Effector memory CD4-positive, alpha-beta T cell (primary cell): Measurements from ENCODE around the gene CRYGN.

ENCODE experiments used
- DNase-seq, 3 donors: peaks; one replicate each; pipeline ENCODE4 v3.0.0-alpha.2; 2020
- H3K27ac ChIP-seq: 2 replicates; pipeline ENCODE4 v1.7.0; 2013; ENCODE audit warnings: mild to moderate bottlenecking, low read length, moderate library complexity; ENCODE audit not compliant: insufficient read depth, poor library complexity, severe bottlenecking
- H3K27me3 ChIP-seq: replicated peaks from 2 replicates; pipeline ENCODE4 v1.7.0; 2013; ENCODE audit warnings: mild to moderate bottlenecking, low read length; ENCODE audit not compliant: insufficient read depth, control insufficient read depth, poor library complexity, severe bottlenecking
- H3K36me3 ChIP-seq: 2 replicates; pipeline ENCODE4 v1.7.0; 2013; ENCODE audit warnings: mild to moderate bottlenecking, low read length, moderate library complexity; ENCODE audit not compliant: control insufficient read depth, insufficient read depth
- H3K4me1 ChIP-seq: 2 replicates; pipeline ENCODE4 v1.7.0; 2013; ENCODE audit warnings: low read length, mild to moderate bottlenecking; ENCODE audit not compliant: control insufficient read depth, insufficient read depth, poor library complexity, severe bottlenecking
- H3K4me3 ChIP-seq: 2 replicates; pipeline ENCODE4 v1.7.0; 2013; ENCODE audit warnings: low read length, low read depth, mild to moderate bottlenecking; ENCODE audit not compliant: insufficient read depth, poor library complexity, severe bottlenecking
- H3K9me3 ChIP-seq: 2 replicates; pipeline ENCODE4 v1.7.0; 2013; ENCODE audit warnings: mild to moderate bottlenecking, low read length, moderate library complexity; ENCODE audit not compliant: control insufficient read depth

The CRYGN gene

GRCh38 chr7:151477867-151478266 lies 37.9 kb upstream of the CRYGN start:
- no peak overlapping the region for H3K27ac ChIP-seq
- peaks cover 4% of the 10 kb centered on the region for H3K4me1 ChIP-seq
- DNase-seq, result no peak
- no peak overlapping the region for H3K4me3 ChIP-seq
- peaks cover 8% of the 10 kb centered on the region for H3K36me3 ChIP-seq
- H3K9me3 ChIP-seq, result no peaks in the 10 kb centered on the region
- H3K27me3 ChIP-seq, result no peaks in the 10 kb centered on the region

GRCh38 chr7:151472644-151473380 lies 32.9 kb upstream of the CRYGN start:
- no peaks in the 10 kb centered on the region for H3K27me3 ChIP-seq
- DNase-seq, result no peak
- no peaks in the 10 kb centered on the region for H3K9me3 ChIP-seq
- no peak overlapping the region for H3K27ac ChIP-seq
- peaks cover 24% of the 10 kb centered on the region for H3K36me3 ChIP-seq
- H3K4me3 ChIP-seq, result no peak overlapping the region
- H3K4me1 ChIP-seq, result peaks cover 22% of the 10 kb centered on the region

- H3K4me1 ChIP-seq, result peaks cover 22% of the 10 kb centered on the region
- no peak for DNase-seq
- H3K9me3 ChIP-seq, result no peaks in the 10 kb centered on the region
- no peak overlapping the region for H3K27ac ChIP-seq
- peaks cover 41% of the 10 kb centered on the region for H3K36me3 ChIP-seq
- no peaks in the 10 kb centered on the region for H3K27me3 ChIP-seq
- H3K4me3 ChIP-seq, result no peak overlapping the region
Observed at GRCh38 chr7:151470711-151471110, 30.8 kb upstream of the CRYGN start.

GRCh38 chr7:151469281-151469680 lies 29.3 kb upstream of the CRYGN start:
- no peak overlapping the region for H3K27ac ChIP-seq
- H3K36me3 ChIP-seq, result peaks cover 53% of the 10 kb centered on the region
- H3K4me1 ChIP-seq, result peaks cover 22% of the 10 kb centered on the region
- no peak for DNase-seq
- no peaks in the 10 kb centered on the region for H3K9me3 ChIP-seq
- no peaks in the 10 kb centered on the region for H3K27me3 ChIP-seq
- H3K4me3 ChIP-seq, result no peak overlapping the region

- Histone ChIP-seq H3K27ac (no peak overlapping the region), H3K4me3 (no peak overlapping the region), H3K27me3 (no peaks in the 10 kb centered on the region), H3K9me3 (no peaks in the 10 kb centered on the region), H3K4me1 (peaks cover 22% of the 10 kb centered on the region), H3K36me3 (peaks cover 50% of the 10 kb centered on the region)
- no peak for DNase-seq
Observed at GRCh38 chr7:151468217-151469018, 28.5 kb upstream of the CRYGN start.

- H3K27me3 ChIP-seq, result no peaks in the 10 kb centered on the region
- H3K36me3 ChIP-seq, result peaks cover 48% of the 10 kb centered on the region
Observed at GRCh38 chr7:151465169-151465568, 25.2 kb upstream of the CRYGN start.

GRCh38 chr7:151462306-151462779 lies 22.4 kb upstream of the CRYGN start:
- Histone ChIP-seq H3K4me1 (no peaks in the 10 kb centered on the region), H3K36me3 (peaks cover 25% of the 10 kb centered on the region), H3K27me3 (no peaks in the 10 kb centered on the region), H3K27ac (no peak overlapping the region), H3K9me3 (peaks cover 12% of the 10 kb centered on the region), H3K4me3 (no peak overlapping the region)
- no peak for DNase-seq

More at GRCh38 chr7:151465169-151465568, 25.2 kb upstream of the CRYGN start:
- Histone ChIP-seq H3K27ac (no peak overlapping the region), H3K4me1 (peaks cover 6% of the 10 kb centered on the region), H3K4me3 (no peak overlapping the region), H3K9me3 (peaks cover 12% of the 10 kb centered on the region)
- DNase-seq, result no peak

GRCh38 chr7:151461942-151462230 lies 21.9 kb upstream of the CRYGN start:
- H3K27me3 ChIP-seq, result no peaks in the 10 kb centered on the region

GRCh38 chr7:151461096-151461941 lies 21.4 kb upstream of the CRYGN start:
- H3K36me3 ChIP-seq, result peaks cover 18% of the 10 kb centered on the region
- no peak overlapping the region for H3K4me3 ChIP-seq
- H3K9me3 ChIP-seq, result peaks cover 12% of the 10 kb centered on the region
- H3K4me1 ChIP-seq, result no peaks in the 10 kb centered on the region
- no peak overlapping the region for H3K27ac ChIP-seq
- DNase-seq, result no peak
- H3K27me3 ChIP-seq, result no peaks in the 10 kb centered on the region

More at GRCh38 chr7:151461942-151462230, 21.9 kb upstream of the CRYGN start:
- H3K36me3 ChIP-seq, result peaks cover 20% of the 10 kb centered on the region
- no peak for DNase-seq
- no peak overlapping the region for H3K27ac ChIP-seq
- no peaks in the 10 kb centered on the region for H3K4me1 ChIP-seq
- H3K9me3 ChIP-seq, result peaks cover 12% of the 10 kb centered on the region
- no peak overlapping the region for H3K4me3 ChIP-seq
